ENCODE data around the gene NCOA7.
"Not testable (repeated sequence)": the region's sequence is repeated elsewhere in the genome, so short reads cannot be mapped to it uniquely, and the experiment has no call there.

DNA sequence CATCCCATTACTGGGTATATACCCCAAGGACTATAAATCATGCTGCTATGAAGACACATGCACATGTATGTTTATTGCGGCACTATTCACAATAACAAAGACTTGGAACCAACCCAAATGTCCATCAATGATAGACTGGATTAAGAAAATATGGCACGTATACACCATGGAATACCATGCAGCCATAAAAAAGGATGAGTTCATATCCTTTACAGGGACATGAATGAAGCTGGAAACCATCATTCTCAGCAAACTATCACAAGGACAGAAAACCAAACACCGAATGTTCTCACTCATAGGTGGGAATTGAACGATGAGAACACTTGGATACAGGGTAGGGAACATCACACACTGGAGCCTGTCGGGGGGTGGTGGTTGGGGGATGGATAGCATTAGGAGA is 57.5 kb downstream of the NCOA7 start:
- not testable (repeated sequence) for TF ChIP-seq CTCF (IDR thresholded peaks at IDR 0.05; ENCODE audit: insufficient read depth, low read length); GABPA (IDR thresholded peaks at IDR 0.05; ENCODE audit: low read depth); REST (IDR thresholded peaks at IDR 0.05; ENCODE audit: insufficient replicate concordance, low read depth); POLR2AphosphoS5 (IDR thresholded peaks at IDR 0.05; ENCODE audit: low read depth); SPI1 (IDR thresholded peaks at IDR 0.05; ENCODE audit: borderline replicate concordance, low read depth)

All from HL-60 (cell line).